Prostate gland (tissue), 2 donors: ENCODE data around the gene CHTF8. TPM values are rescaled to one million over a fixed set of nuclear protein-coding genes. Genes with fewer than 3 reads are reported as not detected.

Experiments
- DNase-seq: peaks from one replicate; pipeline ENCODE4 v3.0.0-alpha.2; 2019; ENCODE audit warnings: low spot score
- H3K27ac ChIP-seq, 2 donors: fragments of 200-600 bp; sonication (generic); 2 replicates each; pipeline ENCODE4 v1.5.1; 2017 to 2019
- H3K27me3 ChIP-seq: fragments of 200-600 bp; sonication (generic); replicated peaks from 2 replicates; pipeline ENCODE4 v1.5.1; 2019; ENCODE audit not compliant: insufficient read depth
- H3K36me3 ChIP-seq, 2 donors: fragments of 200-600 bp; sonication (generic); 1 replicate in 1 of 2; 2 replicates in 1 of 2; pipeline versions ENCODE4 v1.5.1 to v1.8.1; 2017 to 2019
- H3K4me1 ChIP-seq: fragments of 200-600 bp; sonication (generic); replicated peaks from 2 replicates; pipeline ENCODE4 v1.5.1; 2019
- H3K4me3 ChIP-seq, 2 donors: fragments of 200-600 bp; sonication (generic); 2 replicates each; pipeline ENCODE4 v1.5.1; 2017 to 2019
- H3K9me3 ChIP-seq: fragments of 200-600 bp; sonication (generic); 2 replicates; pipeline ENCODE4 v1.5.1; 2017
- CTCF ChIP-seq, 4 experiments: fragments of 200-600 bp in 2 of 4; fragments of 450-650 bp in 2 of 4; sonication (generic) in 2 of 4; IDR thresholded peaks; 1 replicate in 3 of 4; 2 replicates in 1 of 4; pipeline ENCODE4 v1.5.1; 2016 to 2019; ENCODE audit warnings: antibody characterized with exemption in 4 of 4, mild to moderate bottlenecking in 2 of 4, moderate library complexity in 2 of 4
- POLR2A ChIP-seq: fragments of 450-650 bp; IDR thresholded peaks from one replicate; pipeline ENCODE4 v1.6.1; 2016; ENCODE audit warnings: antibody characterized with exemption, mild to moderate bottlenecking
- POLR2AphosphoS5 ChIP-seq: sonication (generic); formaldehyde crosslinking; IDR thresholded peaks from one replicate; pipeline ENCODE4 v1.6.1; 2017; ENCODE audit warnings: antibody characterized with exemption
- WGBS: methylation state at CpG from one replicate; pipeline ENCODE4 v1.1.5; 2018; 5-methylcytosine and 5-hydroxymethylcytosine counted together
- intact Hi-C: fragments of 100-400 bp; cut with DNase I; formaldehyde crosslinking; loops from one replicate; pipeline ENCODE4 v1.14.2; 2022
- total RNA-seq, 2 donors: library from RNA; depleted of rRNA; stranded (reverse); fragments of >200 nt; gene quantifications; one replicate each; pipeline ENCODE4 v1.1.0, GENCODE V29; 2016

The CHTF8 gene
- total RNA-seq, 2 donors from 2014 or later: 124 to 171 TPM

GRCh38 chr16:69095193-69095592, 37.2 kb downstream of the CHTF8 start:
- H3K4me3 ChIP-seq: no peak overlapping the region
- H3K9me3 ChIP-seq: no peaks in the 10 kb centered on the region
- TF ChIP-seq POLR2AphosphoS5: no peak
- TF ChIP-seq CTCF (IDR thresholded peaks at IDR 0.05): no peak
- no peak for TF ChIP-seq POLR2A
- 69% methylated on average over 6 of the region's 6 CpGs for WGBS
- H3K27ac ChIP-seq: no peak overlapping the region
- intact Hi-C loops: no loop called here
- H3K4me1 ChIP-seq: no peaks in the 10 kb centered on the region
- H3K36me3 ChIP-seq: no peaks in the 10 kb centered on the region
- DNase-seq: no peak
- no peaks in the 10 kb centered on the region for H3K27me3 ChIP-seq

- TF ChIP-seq CTCF (IDR thresholded peaks at IDR 0.05) (no peak), POLR2A (no peak), POLR2AphosphoS5 (no peak)
- intact Hi-C loops: no loop called here
- H3K36me3 ChIP-seq: no peaks in the 10 kb centered on the region
- H3K27me3 ChIP-seq: no peaks in the 10 kb centered on the region
- WGBS: 71% methylated on average over 5 of the region's 5 CpGs
- no peak for DNase-seq
- no peak overlapping the region for H3K27ac ChIP-seq
- H3K4me1 ChIP-seq: peaks cover under 1% of the 10 kb centered on the region
- H3K9me3 ChIP-seq: no peaks in the 10 kb centered on the region
- no peak overlapping the region for H3K4me3 ChIP-seq
Observed at GRCh38 chr16:69094501-69094900, 37.9 kb downstream of the CHTF8 start.

GRCh38 chr16:69093974-69094373, 38.4 kb downstream of the CHTF8 start:
- TF ChIP-seq CTCF (IDR thresholded peaks at IDR 0.05): no peak
- Histone ChIP-seq H3K9me3 (no peaks in the 10 kb centered on the region), H3K27me3 (no peaks in the 10 kb centered on the region), H3K36me3 (no peaks in the 10 kb centered on the region), H3K27ac (no peak overlapping the region), H3K4me3 (no peak overlapping the region), H3K4me1 (peaks cover 6% of the 10 kb centered on the region)
- intact Hi-C loops: no loop called here
- WGBS: 49% methylated on average over 3 of the region's 3 CpGs
- no peak for DNase-seq

GRCh38 chr16:69089091-69089910, 43.1 kb downstream of the CHTF8 start:
- Histone ChIP-seq H3K27me3 (no peaks in the 10 kb centered on the region), H3K27ac (peak overlapping the region in 1 of 2 donors; percentile 31), H3K9me3 (no peaks in the 10 kb centered on the region), H3K4me1 (peaks cover 7% of the 10 kb centered on the region), H3K36me3 (no peaks in the 10 kb centered on the region), H3K4me3 (no peak overlapping the region)
- DNase-seq: no peak
- intact Hi-C loops: no loop called here
- TF ChIP-seq POLR2A: no peak
- no peak for TF ChIP-seq CTCF (IDR thresholded peaks at IDR 0.05)
- no peak for TF ChIP-seq POLR2AphosphoS5
- WGBS: 24% methylated on average over 16 of the region's 16 CpGs

GRCh38 chr16:69088684-69089083, 43.7 kb downstream of the CHTF8 start:
- no peak overlapping the region for H3K4me3 ChIP-seq
- no peaks in the 10 kb centered on the region for H3K9me3 ChIP-seq
- TF ChIP-seq POLR2AphosphoS5: no peak
- TF ChIP-seq CTCF (IDR thresholded peaks at IDR 0.05): no peak
- TF ChIP-seq POLR2A: no peak
- intact Hi-C loops: no loop called here
- DNase-seq: no peak
- peak overlapping the region in 1 of 2 donors; percentile 31 for H3K27ac ChIP-seq
- 58% methylated on average over 4 of the region's 4 CpGs for WGBS
- no peaks in the 10 kb centered on the region for H3K36me3 ChIP-seq
- peaks cover 7% of the 10 kb centered on the region for H3K4me1 ChIP-seq
- no peaks in the 10 kb centered on the region for H3K27me3 ChIP-seq
